Type B pancreatic cell (in vitro differentiated cells): ENCODE measurements around the gene PDE5A. TPM values are rescaled to one million over a fixed set of nuclear protein-coding genes. Genes with fewer than 3 reads are reported as not detected.

Source experiments
- DNase-seq: peaks from one replicate; pipeline ENCODE4 v3.0.0; 2021; ENCODE audit warnings: mixed read lengths; ENCODE audit not compliant: unreplicated experiment; ENCODE audit errors: extremely low spot score
- H3K27ac Mint-ChIP-seq: 2 replicates; pipeline ENCODE4 v1.8.0; 2021; ENCODE audit warnings: mild to moderate bottlenecking, mixed read lengths
- H3K27me3 Mint-ChIP-seq: 2 replicates; pipeline ENCODE4 v1.8.0; 2021; ENCODE audit warnings: mixed read lengths
- H3K36me3 Mint-ChIP-seq: 2 replicates; pipeline ENCODE4 v1.8.0; 2021; ENCODE audit warnings: mixed read lengths
- H3K4me1 Mint-ChIP-seq: one replicate; pipeline ENCODE4 v1.8.0; 2021; ENCODE audit warnings: mixed read lengths; ENCODE audit not compliant: unreplicated experiment
- H3K4me3 Mint-ChIP-seq: 2 replicates; pipeline ENCODE4 v1.8.0; 2021; ENCODE audit warnings: mild to moderate bottlenecking, mixed read lengths
- H3K9me3 Mint-ChIP-seq: 2 replicates; pipeline ENCODE4 v1.8.0; 2021; ENCODE audit warnings: mixed read lengths
- total RNA-seq: library from RNA; stranded (reverse); gene quantifications from 2 replicates; pipeline ENCODE4 v1.2.1, GENCODE V29; 2021; ENCODE audit warnings: low replicate concordance
- TF ChIP-seq, protein P1 (sequence below): fragments of 200-600 bp; sonication (generic); conservative IDR thresholded peaks from 2 replicates; pipeline ENCODE4 v1.5.0; 2021; ENCODE audit warnings: antibody characterized with exemption, mild to moderate bottlenecking

The PDE5A gene
- total RNA-seq, 1 donor from 2014 or later, result 77.4 TPM

DNA sequence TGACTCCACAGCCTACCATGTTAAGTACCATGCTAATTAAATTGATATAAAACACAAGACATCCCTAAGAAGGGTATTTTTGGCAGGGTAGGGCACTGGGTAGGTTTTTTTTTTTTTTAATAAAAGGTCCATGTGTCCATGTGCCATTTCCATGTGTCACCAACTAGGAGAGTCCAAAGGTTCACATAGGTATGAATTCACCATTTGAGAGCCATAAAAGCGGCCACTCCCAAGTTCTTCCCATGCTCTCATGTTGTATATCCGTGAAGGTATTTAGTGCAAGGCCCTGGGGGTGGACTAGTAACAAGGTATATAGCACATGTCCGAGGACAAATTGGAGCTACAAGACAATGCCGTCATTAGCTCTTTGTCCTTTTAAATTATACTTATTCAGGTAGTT is 107.3 kb downstream of the PDE5A start:
- H3K27me3 Mint-ChIP-seq, result no peaks in the 10 kb centered on the region
- no peak overlapping the region for H3K27ac Mint-ChIP-seq
- no peak for DNase-seq
- no peaks in the 10 kb centered on the region for H3K9me3 Mint-ChIP-seq
- TF ChIP-seq, protein P1, sequence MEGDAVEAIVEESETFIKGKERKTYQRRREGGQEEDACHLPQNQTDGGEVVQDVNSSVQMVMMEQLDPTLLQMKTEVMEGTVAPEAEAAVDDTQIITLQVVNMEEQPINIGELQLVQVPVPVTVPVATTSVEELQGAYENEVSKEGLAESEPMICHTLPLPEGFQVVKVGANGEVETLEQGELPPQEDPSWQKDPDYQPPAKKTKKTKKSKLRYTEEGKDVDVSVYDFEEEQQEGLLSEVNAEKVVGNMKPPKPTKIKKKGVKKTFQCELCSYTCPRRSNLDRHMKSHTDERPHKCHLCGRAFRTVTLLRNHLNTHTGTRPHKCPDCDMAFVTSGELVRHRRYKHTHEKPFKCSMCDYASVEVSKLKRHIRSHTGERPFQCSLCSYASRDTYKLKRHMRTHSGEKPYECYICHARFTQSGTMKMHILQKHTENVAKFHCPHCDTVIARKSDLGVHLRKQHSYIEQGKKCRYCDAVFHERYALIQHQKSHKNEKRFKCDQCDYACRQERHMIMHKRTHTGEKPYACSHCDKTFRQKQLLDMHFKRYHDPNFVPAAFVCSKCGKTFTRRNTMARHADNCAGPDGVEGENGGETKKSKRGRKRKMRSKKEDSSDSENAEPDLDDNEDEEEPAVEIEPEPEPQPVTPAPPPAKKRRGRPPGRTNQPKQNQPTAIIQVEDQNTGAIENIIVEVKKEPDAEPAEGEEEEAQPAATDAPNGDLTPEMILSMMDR, result no peak
- peaks cover 31% of the 10 kb centered on the region for H3K36me3 Mint-ChIP-seq
- H3K4me1 Mint-ChIP-seq, result peaks cover 15% of the 10 kb centered on the region
- H3K4me3 Mint-ChIP-seq, result no peak overlapping the region

DNA sequence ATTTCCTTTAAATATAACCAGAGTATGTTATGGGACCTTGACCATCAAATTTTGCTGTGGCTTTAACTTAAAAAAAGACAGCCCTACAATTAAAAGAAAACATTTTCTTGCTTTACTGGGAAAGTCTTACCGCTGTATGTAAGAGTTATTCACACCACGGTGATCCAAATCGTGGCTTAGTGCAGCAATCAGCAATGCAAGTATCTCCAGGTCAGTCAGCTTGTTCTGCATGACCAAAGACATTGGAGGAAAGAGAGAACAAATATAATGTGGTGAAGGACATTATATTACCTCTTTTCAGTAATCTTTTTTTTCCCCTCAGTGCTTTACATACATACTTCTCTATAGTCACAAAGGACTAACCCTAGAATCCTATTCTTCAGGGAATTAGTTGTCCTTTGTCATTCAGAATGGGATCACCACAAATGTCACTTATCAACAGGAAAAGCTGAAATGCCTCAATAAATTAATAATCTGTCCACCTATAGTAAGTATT is 109.6 kb downstream of the PDE5A start:
- Mint-ChIP-seq H3K27ac (no peak overlapping the region), H3K9me3 (no peaks in the 10 kb centered on the region), H3K4me1 (peaks cover 10% of the 10 kb centered on the region), H3K4me3 (no peak overlapping the region), H3K27me3 (no peaks in the 10 kb centered on the region), H3K36me3 (peaks cover 26% of the 10 kb centered on the region)
- TF ChIP-seq, protein P1, result no peak
- no peak for DNase-seq

GRCh38 chr4:119518230-119518892 is 110.2 kb downstream of the PDE5A start:
- DNase-seq, result no peak
- H3K36me3 Mint-ChIP-seq, result peaks cover 25% of the 10 kb centered on the region
- peaks cover 10% of the 10 kb centered on the region for H3K4me1 Mint-ChIP-seq
- no peaks in the 10 kb centered on the region for H3K27me3 Mint-ChIP-seq
- H3K27ac Mint-ChIP-seq, result peak overlapping the region; percentile 39
- no peaks in the 10 kb centered on the region for H3K9me3 Mint-ChIP-seq
- no peak overlapping the region for H3K4me3 Mint-ChIP-seq
- TF ChIP-seq, protein P1, result no peak

DNA sequence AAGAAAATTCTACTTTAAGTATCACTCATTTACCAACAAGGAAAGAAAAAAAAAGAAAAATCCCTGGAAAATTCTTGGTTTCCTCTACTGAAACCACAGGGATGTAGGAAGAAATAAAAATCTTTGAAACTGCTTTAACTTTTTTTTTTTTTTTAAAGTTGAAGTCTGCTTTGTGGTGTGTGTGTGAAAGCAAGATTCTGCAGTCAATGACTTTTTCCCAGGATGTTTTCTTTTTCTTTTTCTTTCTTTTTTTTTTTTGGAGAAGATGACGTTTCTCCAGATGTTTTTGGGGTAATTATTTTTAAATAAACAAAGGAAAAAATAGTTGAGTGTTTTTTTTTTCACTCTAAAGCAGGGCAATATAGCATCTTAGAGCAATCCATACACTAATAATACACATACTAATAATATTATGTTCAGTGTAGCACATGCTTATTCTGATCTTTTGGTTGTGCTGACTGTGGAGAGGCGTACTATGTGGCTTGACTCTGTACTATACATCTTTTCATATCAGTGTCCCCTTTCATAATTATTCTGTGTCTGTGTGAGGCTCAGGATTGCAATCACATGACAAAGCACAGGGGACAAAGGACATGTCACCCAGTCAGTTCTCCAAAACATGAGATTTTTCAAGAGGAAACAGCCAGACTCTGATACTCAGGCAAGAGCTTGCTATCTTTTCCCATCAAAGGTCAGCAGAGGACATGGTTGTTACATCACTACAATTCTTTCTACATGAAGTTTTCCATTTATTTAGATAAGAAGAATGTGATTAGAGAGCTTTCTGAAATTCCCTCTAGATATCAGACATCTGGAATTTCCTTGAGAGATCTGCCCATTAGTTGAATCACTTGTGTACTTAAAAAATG is 111.0 kb downstream of the PDE5A start:
- Mint-ChIP-seq H3K4me3 (no peak overlapping the region), H3K27me3 (no peaks in the 10 kb centered on the region), H3K27ac (peak overlapping the region; percentile 39), H3K4me1 (peaks cover 10% of the 10 kb centered on the region), H3K36me3 (peaks cover 23% of the 10 kb centered on the region), H3K9me3 (no peaks in the 10 kb centered on the region)
- no peak for DNase-seq
- TF ChIP-seq, protein P1, result no peak

DNA sequence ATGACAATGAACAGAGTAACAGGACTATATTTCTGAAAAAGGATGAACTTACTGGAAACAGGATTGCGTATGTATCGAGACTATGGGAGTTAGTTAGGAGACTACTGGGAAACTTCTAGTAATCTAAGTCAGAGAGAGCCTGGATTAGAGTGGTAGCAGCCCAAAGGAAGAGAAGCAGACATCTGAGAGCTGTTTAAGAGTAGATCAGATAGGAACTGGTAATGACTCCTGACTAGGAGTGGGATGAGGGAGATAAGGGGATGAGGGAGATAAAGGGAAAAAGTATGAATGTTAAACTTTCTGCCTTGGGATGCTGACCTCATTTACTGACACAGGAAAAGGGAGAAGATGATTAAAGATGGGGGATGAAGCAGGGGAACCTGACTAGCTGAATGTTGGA is 116.2 kb downstream of the PDE5A start:
- no peaks in the 10 kb centered on the region for H3K4me1 Mint-ChIP-seq
- no peaks in the 10 kb centered on the region for H3K27me3 Mint-ChIP-seq
- TF ChIP-seq, protein P1, result no peak
- H3K36me3 Mint-ChIP-seq, result peaks cover 8% of the 10 kb centered on the region
- H3K9me3 Mint-ChIP-seq, result no peaks in the 10 kb centered on the region
- DNase-seq, result no peak
- H3K4me3 Mint-ChIP-seq, result no peak overlapping the region
- no peak overlapping the region for H3K27ac Mint-ChIP-seq
